Endothelial cell of umbilical vein (primary cell): ENCODE data around the gene MAP2K7. TPM values are rescaled to one million over a fixed set of nuclear protein-coding genes. Genes with fewer than 3 reads are reported as not detected.

ENCODE experiments used
- BruUV-seq: library from RNA; stranded (reverse); fragments of 400-500 nt; replicated peaks from 2 replicates; lab custom pipeline; 2021; lab: Mats Ljungman, UMichigan
- CTCF ChIA-PET: fragments of 300-600, 350-600 bp; sonication (Branson Sonifier 250); formaldehyde crosslinking; loops from one replicate; lab custom pipeline; 2021; ENCODE audit warnings: antibody characterized with exemption, inconsistent platforms; lab: Charles Lee
- POLR2A ChIA-PET: fragments of 300-600, 350-600 bp; sonication (Branson Sonifier 250); formaldehyde crosslinking; loops from one replicate; lab custom pipeline; 2021; ENCODE audit warnings: antibody characterized with exemption, inconsistent platforms; lab: Charles Lee
- DNase-seq: peaks from one replicate; pipeline ENCODE4 v3.0.0-alpha.2; 2011; ENCODE audit warnings: low read depth, low spot score
- FAIRE-seq: peaks from 2 replicates; lab custom pipeline; 2011; peaks lifted over from hg19 to GRCh38; lab: Jason Lieb, UNC
- H2AFZ ChIP-seq: 2 replicates; pipeline ENCODE4 v1.6.0; 2012; ENCODE audit warnings: low read depth, low read length, control low read depth, inconsistent platforms
- H3K27ac ChIP-seq: 2 replicates; pipeline ENCODE4 v1.5.1; 2011; ENCODE audit warnings: low read depth, mild to moderate bottlenecking, control low read depth, low read length, moderate library complexity; ENCODE audit not compliant: insufficient read depth
- H3K27me3 ChIP-seq, 2 experiments: 2 replicates each; pipeline versions ENCODE4 v1.6.0 to v1.6.1; 2011; ENCODE audit warnings: low read length in 2 of 2, mixed read lengths in 1 of 2; ENCODE audit not compliant: control insufficient read depth in 2 of 2, insufficient read depth in 2 of 2
- H3K36me3 ChIP-seq, 2 experiments: 2 replicates in 1 of 2; 3 replicates in 1 of 2; pipeline ENCODE4 v1.5.1; 2011; ENCODE audit warnings: low read length in 2 of 2, mild to moderate bottlenecking in 1 of 2, moderate library complexity in 1 of 2; ENCODE audit not compliant: control insufficient read depth in 2 of 2, insufficient read depth in 2 of 2; ENCODE audit errors: extremely low read depth in 1 of 2
- H3K4me1 ChIP-seq: 3 replicates; pipeline ENCODE4 v1.5.1; 2011; ENCODE audit warnings: mild to moderate bottlenecking, low read length; ENCODE audit not compliant: control insufficient read depth, insufficient read depth; ENCODE audit errors: extremely low read depth
- H3K4me2 ChIP-seq: 2 replicates; pipeline ENCODE4 v1.6.1; 2011; ENCODE audit warnings: low read length, control low read depth, mixed read lengths; ENCODE audit not compliant: insufficient read depth
- H3K4me3 ChIP-seq, 3 experiments: fragments of 200-600 bp in 1 of 3; sonication (generic), shearing (Covaris generic) in 1 of 3; replicated peaks in 1 of 3; 2 replicates each; pipeline ENCODE4 v1.5.1; 2011 to 2016; ENCODE audit warnings: control low read depth in 3 of 3, low read length in 3 of 3, mild to moderate bottlenecking in 2 of 3, inconsistent platforms in 1 of 3, low read depth in 1 of 3, moderate library complexity in 1 of 3; ENCODE audit not compliant: insufficient read depth in 1 of 3
- H3K79me2 ChIP-seq: 2 replicates; pipeline ENCODE4 v1.6.0; 2012; ENCODE audit warnings: low read length, inconsistent platforms; ENCODE audit not compliant: control insufficient read depth, insufficient read depth
- H3K9ac ChIP-seq: replicated peaks from 2 replicates; pipeline ENCODE3; 2011; ENCODE audit warnings: low read length, control low read depth; ENCODE audit not compliant: insufficient read depth; ENCODE audit errors: extremely low read depth
- H3K9me1 ChIP-seq: replicated peaks from 3 replicates; pipeline ENCODE4 v1.6.0; 2011; ENCODE audit warnings: mild to moderate bottlenecking, low read length; ENCODE audit not compliant: control insufficient read depth, insufficient read depth; ENCODE audit errors: extremely low read depth
- H3K9me3 ChIP-seq: replicated peaks from 2 replicates; pipeline ENCODE4 v1.5.1; 2012; ENCODE audit warnings: low read length, inconsistent platforms; ENCODE audit not compliant: control insufficient read depth, insufficient read depth
- H4K20me1 ChIP-seq: replicated peaks from 2 replicates; pipeline ENCODE3; 2011; ENCODE audit warnings: mild to moderate bottlenecking, low read length; ENCODE audit not compliant: control insufficient read depth, insufficient read depth; ENCODE audit errors: extremely low read depth
- MYC ChIP-seq: IDR thresholded peaks from one replicate; pipeline ENCODE4 v1.6.1; 2011; ENCODE audit warnings: mild to moderate bottlenecking, low read depth, low read length
- POLR2A ChIP-seq: IDR thresholded peaks from 2 replicates; pipeline ENCODE4 v1.6.1; 2012; ENCODE audit warnings: low read depth, mild to moderate bottlenecking, control low read depth, low read length
- POLR2AphosphoS5 ChIP-seq: IDR thresholded peaks from 2 replicates; pipeline ENCODE4 v1.6.1; 2012; ENCODE audit warnings: low read depth, mild to moderate bottlenecking, control low read depth, low read length, moderate library complexity; ENCODE audit not compliant: insufficient read depth
- dilution Hi-C: fragments of 300-500 bp; cut with MboI; formaldehyde crosslinking; loops from one replicate; pipeline ENCODE4 v1.15.0; 2019; ENCODE audit warnings: low sequenced_read_pairs; ENCODE audit not compliant: extremely low pct_ligation_motif_present
- intact Hi-C: fragments of 100-400 bp; cut with micrococcal nuclease; formaldehyde crosslinking; loops from one replicate; pipeline ENCODE4 v1.10.0; 2022
- polyA plus RNA-seq, 4 experiments: library from polyadenylated mRNA; depleted of rRNA in 3 of 4; stranded (reverse) in 3 of 4; unstranded in 1 of 4; fragments of >200 nt; gene quantifications; 2 replicates each; pipeline versions ENCODE4 v1.2.1 to v1.2.3, GENCODE V29; 2011 to 2012; ENCODE audit warnings: missing spikeins in 1 of 4
- total RNA-seq: library from RNA; stranded (reverse); gene quantifications from 2 replicates; pipeline ENCODE4 v1.2.3, GENCODE V29; 2021

MAP2K7 gene
- total and polyA plus RNA-seq, 2 donors (not counting 3 experiments of a cell fraction or from before 2014, with no cell fraction given), result 13.8 to 36.0 TPM

DNA sequence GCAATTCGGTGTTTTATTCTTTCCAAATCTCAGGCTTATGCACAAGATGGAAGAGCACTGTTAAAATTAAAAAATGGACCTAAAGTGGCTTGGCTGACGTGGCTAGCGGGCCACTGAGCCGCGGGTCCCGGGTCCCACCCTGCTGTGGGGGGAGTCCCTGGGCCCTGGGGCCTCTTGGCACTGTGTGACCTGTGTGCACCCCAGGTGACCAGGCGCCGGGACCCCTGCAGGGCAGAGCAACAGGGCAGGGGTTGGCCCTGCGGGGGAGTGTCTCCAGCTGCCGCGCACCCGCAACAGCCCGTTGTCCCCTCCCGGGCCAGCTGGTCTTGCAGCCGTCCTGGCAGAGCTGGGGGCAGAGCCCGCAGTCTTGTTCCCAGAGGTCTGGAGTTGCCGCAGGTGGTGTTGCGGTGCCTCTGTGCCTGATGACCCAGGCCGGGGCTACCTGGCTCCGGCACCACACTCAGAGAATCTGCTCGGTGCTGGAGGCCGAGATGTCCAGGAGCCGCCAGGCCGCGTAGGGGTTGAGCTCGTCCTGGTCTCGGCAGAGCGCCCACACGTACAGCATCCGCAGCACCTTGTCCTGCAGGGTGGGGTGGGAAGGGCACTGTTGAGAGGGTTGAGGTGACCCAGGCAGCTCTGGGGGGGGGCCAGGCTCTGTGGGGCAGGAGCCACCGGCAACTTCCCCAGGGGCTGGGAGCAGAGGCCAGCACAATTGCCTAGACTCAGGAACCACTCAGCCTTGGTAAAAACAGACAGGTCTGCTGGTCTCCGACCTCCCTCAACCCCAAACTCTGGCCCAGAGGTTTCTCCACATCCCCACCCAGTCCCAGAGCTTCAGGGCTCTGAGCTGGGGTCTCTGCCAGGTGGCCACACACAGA, 23.3 kb downstream of the MAP2K7 start:
- CTCF ChIA-PET, result interaction anchor here (1.1 kb wide), 1 partner anchor 17 kb away, joined by 4 read pairs; no protein-coding TSS in a partner anchor
- no peak for DNase-seq
- no peaks in the 10 kb centered on the region for H4K20me1 ChIP-seq
- TF ChIP-seq MYC (no peak), POLR2A (peak; percentile 21)
- dilution Hi-C loops, result no loop called here
- no peak for FAIRE-seq
- H3K4me1 ChIP-seq, result peaks cover 17% of the 10 kb centered on the region
- intact Hi-C loops, result no loop called here
- no peak overlapping the region for H2AFZ ChIP-seq
- no peaks in the 10 kb centered on the region for H3K79me2 ChIP-seq
- POLR2A ChIA-PET, result no interaction called here
- no peak overlapping the region for H3K9ac ChIP-seq
- no peak overlapping the region for H3K4me2 ChIP-seq
- H3K27me3 ChIP-seq, result no peaks in the 10 kb centered on the region
- no peak overlapping the region for H3K27ac ChIP-seq
- no peaks in the 10 kb centered on the region for H3K9me1 ChIP-seq
- H3K9me3 ChIP-seq, result no peaks in the 10 kb centered on the region
- H3K4me3 ChIP-seq, result no peak overlapping the region
- BruUV-seq, result no TSS peak
- H3K36me3 ChIP-seq, result peaks cover 0 to 17% of the 10 kb centered on the region in 2 experiments

DNA sequence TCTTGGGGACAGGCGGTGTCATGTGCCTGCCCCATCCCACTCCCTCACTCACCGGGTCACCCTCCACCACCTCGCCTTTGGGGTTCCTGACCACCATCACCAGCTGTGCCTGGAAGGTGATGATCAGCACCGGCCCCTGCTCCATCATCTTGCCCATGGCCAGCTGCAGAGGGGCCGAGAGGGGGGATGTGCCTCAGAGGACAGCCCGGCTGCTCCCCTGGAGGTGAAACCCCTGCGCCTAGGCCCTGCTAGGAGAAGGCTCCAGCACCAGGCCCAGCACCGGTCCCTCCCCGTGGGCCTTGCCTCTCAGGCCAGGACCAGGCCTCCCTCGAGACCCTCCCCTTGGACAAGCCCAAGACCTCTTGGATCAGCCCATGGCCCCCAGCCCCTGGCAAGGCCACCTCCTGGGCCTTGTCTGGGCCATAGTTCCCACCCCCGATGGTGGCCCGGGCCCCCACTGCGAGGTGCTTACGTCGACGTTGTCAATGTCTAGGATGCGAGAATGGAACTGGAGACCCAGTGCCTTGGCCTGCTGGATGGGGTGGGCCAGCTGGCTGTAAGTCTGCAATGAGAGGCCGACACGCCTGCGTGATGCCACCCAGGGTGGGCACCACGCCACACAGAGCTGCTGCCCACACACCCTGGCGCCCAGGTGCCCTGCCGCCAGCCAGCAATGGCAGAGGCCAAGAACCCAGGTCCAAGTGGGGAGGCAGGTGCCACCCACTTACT, 24.1 kb downstream of the MAP2K7 start:
- DNase-seq, result no peak
- intact Hi-C loops (no loop called here), dilution Hi-C loops (no loop called here)
- Histone ChIP-seq H3K4me3 (no peak overlapping the region), H4K20me1 (no peaks in the 10 kb centered on the region), H3K9me1 (no peaks in the 10 kb centered on the region), H3K4me2 (no peak overlapping the region), H2AFZ (no peak overlapping the region), H3K4me1 (peaks cover 17% of the 10 kb centered on the region), H3K27ac (peak overlapping the region; percentile 59), H3K27me3 (no peaks in the 10 kb centered on the region), H3K9ac (no peak overlapping the region), H3K36me3 (peaks cover 2 to 21% of the 10 kb centered on the region in 2 experiments), H3K9me3 (no peaks in the 10 kb centered on the region), H3K79me2 (no peaks in the 10 kb centered on the region)
- no TSS peak for BruUV-seq
- FAIRE-seq, result no peak
- ChIA-PET POLR2A (no interaction called here), CTCF (interaction anchor here (1.1 to 3.9 kb wide), 3 partner anchors 8 to 17 kb away, joined by 4 to 41 read pairs (median 10); partner anchors contain the start of genes SNAPC2 and TIMM44)
- TF ChIP-seq MYC (no peak), POLR2AphosphoS5 (peak; percentile 10)
